ENCODE data around the gene AKAP12.

Gene AKAP12

GRCh38 chr6:151248295-151248694 is 8.5 kb downstream of the AKAP12 start:
- TF ChIP-seq TCF12 (IDR thresholded peaks at IDR 0.05; ENCODE audit: low read depth) (no peak), USF1 (IDR thresholded peaks at IDR 0.05) (no peak), YY1 (IDR thresholded peaks at IDR 0.05; ENCODE audit: low read depth) (no peak), CEBPB (IDR thresholded peaks at IDR 0.05) (no peak), EP300 (IDR thresholded peaks at IDR 0.05; ENCODE audit: borderline replicate concordance) (no peak), CREB1 (IDR thresholded peaks at IDR 0.05; ENCODE audit: low read depth) (no peak), NFIC (IDR thresholded peaks at IDR 0.05) (no peak), EGR1 (IDR thresholded peaks at IDR 0.05) (no peak), FOXM1 (IDR thresholded peaks at IDR 0.05; ENCODE audit: borderline replicate concordance, low read depth) (no peak), TEAD4 (IDR thresholded peaks at IDR 0.05) (no peak), MAX (IDR thresholded peaks at IDR 0.05) (no peak), REST (IDR thresholded peaks at IDR 0.05; ENCODE audit: low read depth) (no peak), RAD21 (IDR thresholded peaks at IDR 0.05; ENCODE audit: low read depth) (no peak)

- TF ChIP-seq ZBTB7A (IDR thresholded peaks at IDR 0.05; ENCODE audit: low read depth): no peak
- no peak for TF ChIP-seq FOXM1 (IDR thresholded peaks at IDR 0.05; ENCODE audit: borderline replicate concordance, low read depth)
- TF ChIP-seq YY1 (IDR thresholded peaks at IDR 0.05; ENCODE audit: low read depth): no peak
- TF ChIP-seq CEBPB (IDR thresholded peaks at IDR 0.05): no peak
- TF ChIP-seq CREB1 (IDR thresholded peaks at IDR 0.05; ENCODE audit: low read depth): no peak
- TF ChIP-seq USF1 (IDR thresholded peaks at IDR 0.05): no peak
- no peak for TF ChIP-seq REST (IDR thresholded peaks at IDR 0.05; ENCODE audit: low read depth)
- TF ChIP-seq TAF1 (IDR thresholded peaks at IDR 0.05; ENCODE audit: low read depth): no peak
- TF ChIP-seq MAX (IDR thresholded peaks at IDR 0.05): no peak
- no peak for TF ChIP-seq EGR1 (IDR thresholded peaks at IDR 0.05)
- TF ChIP-seq EP300 (IDR thresholded peaks at IDR 0.05; ENCODE audit: borderline replicate concordance): no peak
- no peak for TF ChIP-seq TEAD4 (IDR thresholded peaks at IDR 0.05)
- no peak for TF ChIP-seq TCF12 (IDR thresholded peaks at IDR 0.05; ENCODE audit: low read depth)
- TF ChIP-seq NFIC (IDR thresholded peaks at IDR 0.05): no peak
- no peak for TF ChIP-seq RAD21 (IDR thresholded peaks at IDR 0.05; ENCODE audit: low read depth)
Measured at GRCh38 chr6:151252634-151253033, 12.9 kb downstream of the AKAP12 start.

- peak; percentile 74 for TF ChIP-seq NFIC (IDR thresholded peaks at IDR 0.05)
- TF ChIP-seq MAX (IDR thresholded peaks at IDR 0.05): peak; percentile 24
- TF ChIP-seq CREB1 (IDR thresholded peaks at IDR 0.05; ENCODE audit: low read depth): no peak
- peak; percentile 97 for TF ChIP-seq TEAD4 (IDR thresholded peaks at IDR 0.05)
- TF ChIP-seq EGR1 (IDR thresholded peaks at IDR 0.05): no peak
Measured at GRCh38 chr6:151254451-151255081, 14.8 kb downstream of the AKAP12 start.

GRCh38 chr6:151255811-151256210 is 16.0 kb downstream of the AKAP12 start:
- TF ChIP-seq RAD21 (IDR thresholded peaks at IDR 0.05; ENCODE audit: low read depth) (no peak), FOXM1 (IDR thresholded peaks at IDR 0.05; ENCODE audit: borderline replicate concordance, low read depth) (no peak), YY1 (IDR thresholded peaks at IDR 0.05; ENCODE audit: low read depth) (no peak), NFIC (IDR thresholded peaks at IDR 0.05) (no peak), CREB1 (IDR thresholded peaks at IDR 0.05; ENCODE audit: low read depth) (no peak), CEBPB (IDR thresholded peaks at IDR 0.05) (no peak), ZBTB7A (IDR thresholded peaks at IDR 0.05; ENCODE audit: low read depth) (no peak), EP300 (IDR thresholded peaks at IDR 0.05; ENCODE audit: borderline replicate concordance) (no peak), TEAD4 (IDR thresholded peaks at IDR 0.05) (no peak), EGR1 (IDR thresholded peaks at IDR 0.05) (no peak), REST (IDR thresholded peaks at IDR 0.05; ENCODE audit: low read depth) (no peak)
